Trophoblast cell (in vitro differentiated cells and primary cell): Measurements from ENCODE around the gene GGA3.

ENCODE experiments used
- DNase-seq, 2 donors: peaks; one replicate each; pipeline ENCODE4 v3.0.0-alpha.2; 2016
- H2AFZ ChIP-seq: 2 replicates; pipeline ENCODE4 v1.6.1; 2013; ENCODE audit warnings: low read length, moderate library complexity, mild to moderate bottlenecking; ENCODE audit not compliant: insufficient read depth, poor library complexity
- H2AK5ac ChIP-seq: 2 replicates; pipeline ENCODE4 v1.6.1; 2013; ENCODE audit warnings: mild to moderate bottlenecking, low read length
- H2BK120ac ChIP-seq: 2 replicates; pipeline ENCODE4 v1.6.1; 2013; ENCODE audit warnings: low read length, mild to moderate bottlenecking, moderate library complexity; ENCODE audit not compliant: insufficient read depth, poor library complexity
- H2BK12ac ChIP-seq: 2 replicates; pipeline ENCODE4 v1.6.1; 2013; ENCODE audit warnings: mild to moderate bottlenecking, low read length, moderate library complexity
- H2BK5ac ChIP-seq: 2 replicates; pipeline ENCODE4 v1.6.1; 2013; ENCODE audit warnings: low read length, low read depth, moderate library complexity, mild to moderate bottlenecking; ENCODE audit not compliant: poor library complexity
- H3K14ac ChIP-seq: 2 replicates; pipeline ENCODE4 v1.6.1; 2013; ENCODE audit warnings: mild to moderate bottlenecking, low read length
- H3K18ac ChIP-seq: 2 replicates; pipeline ENCODE4 v1.6.1; 2013; ENCODE audit warnings: mild to moderate bottlenecking, low read length
- H3K23ac ChIP-seq: 2 replicates; pipeline ENCODE4 v1.6.1; 2013; ENCODE audit warnings: low read length
- H3K27ac ChIP-seq: 2 replicates; pipeline ENCODE4 v1.5.1; 2013; ENCODE audit warnings: low read depth, mild to moderate bottlenecking, inconsistent platforms, low read length, moderate library complexity
- H3K27me3 ChIP-seq: 2 replicates; pipeline ENCODE4 v1.6.1; 2013; ENCODE audit warnings: inconsistent platforms, mild to moderate bottlenecking, low read length, moderate library complexity; ENCODE audit not compliant: insufficient read depth
- H3K36me3 ChIP-seq, 2 experiments: 1 replicate in 1 of 2; 2 replicates in 1 of 2; pipeline ENCODE4 v1.6.1; 2013; ENCODE audit warnings: low read length in 2 of 2, mild to moderate bottlenecking in 2 of 2, moderate library complexity in 1 of 2; ENCODE audit not compliant: insufficient read depth in 2 of 2, control insufficient read depth in 1 of 2
- H3K4ac ChIP-seq: 2 replicates; pipeline ENCODE4 v1.6.1; 2013; ENCODE audit warnings: low read depth, mild to moderate bottlenecking, low read length, moderate library complexity
- H3K4me1 ChIP-seq, 2 experiments: 1 replicate in 1 of 2; 2 replicates in 1 of 2; pipeline ENCODE4 v1.6.1; 2013; ENCODE audit warnings: low read length in 2 of 2, mild to moderate bottlenecking in 2 of 2, moderate library complexity in 1 of 2; ENCODE audit not compliant: insufficient read depth in 2 of 2, control insufficient read depth in 1 of 2
- H3K4me2 ChIP-seq: 2 replicates; pipeline ENCODE4 v1.6.1; 2013; ENCODE audit warnings: inconsistent platforms, mild to moderate bottlenecking, low read length, moderate library complexity
- H3K4me3 ChIP-seq: 2 replicates; pipeline ENCODE4 v1.5.1; 2013; ENCODE audit warnings: mild to moderate bottlenecking, low read depth, low read length, inconsistent platforms
- H3K79me1 ChIP-seq: one replicate; pipeline ENCODE4 v1.6.1; 2013; ENCODE audit warnings: low read length
- H3K79me2 ChIP-seq: 2 replicates; pipeline ENCODE4 v1.6.1; 2013; ENCODE audit warnings: low read length, mild to moderate bottlenecking; ENCODE audit not compliant: control insufficient read depth, insufficient read depth, poor library complexity
- H3K9ac ChIP-seq: 2 replicates; pipeline ENCODE4 v1.6.1; 2013; ENCODE audit warnings: mild to moderate bottlenecking, low read length
- H3K9me3 ChIP-seq: 2 replicates; pipeline ENCODE4 v1.6.1; 2013; ENCODE audit warnings: low read depth, mild to moderate bottlenecking, control low read depth, inconsistent platforms, low read length; ENCODE audit not compliant: insufficient read depth
- H4K12ac ChIP-seq: 2 replicates; pipeline ENCODE4 v1.6.1; 2013; ENCODE audit warnings: low read depth, mild to moderate bottlenecking, low read length, moderate library complexity
- H4K8ac ChIP-seq: 2 replicates; pipeline ENCODE4 v1.6.1; 2013; ENCODE audit warnings: low read depth, mild to moderate bottlenecking, low read length, moderate library complexity
- H4K91ac ChIP-seq: one replicate; pipeline ENCODE4 v1.6.1; 2013; ENCODE audit warnings: low read depth, mild to moderate bottlenecking, low read length, moderate library complexity
- WGBS: extraction: QIAGEN DNeasy Blood & Tissue Kit; methylation state at CpG from one replicate; pipeline ENCODE4 v1.1.7; 2013; ENCODE audit warnings: missing lambda C conversion rate; ENCODE audit not compliant: insufficient read length, insufficient coverage; ENCODE audit errors: extremely low coverage; 5-methylcytosine and 5-hydroxymethylcytosine counted together

The GGA3 gene

DNA sequence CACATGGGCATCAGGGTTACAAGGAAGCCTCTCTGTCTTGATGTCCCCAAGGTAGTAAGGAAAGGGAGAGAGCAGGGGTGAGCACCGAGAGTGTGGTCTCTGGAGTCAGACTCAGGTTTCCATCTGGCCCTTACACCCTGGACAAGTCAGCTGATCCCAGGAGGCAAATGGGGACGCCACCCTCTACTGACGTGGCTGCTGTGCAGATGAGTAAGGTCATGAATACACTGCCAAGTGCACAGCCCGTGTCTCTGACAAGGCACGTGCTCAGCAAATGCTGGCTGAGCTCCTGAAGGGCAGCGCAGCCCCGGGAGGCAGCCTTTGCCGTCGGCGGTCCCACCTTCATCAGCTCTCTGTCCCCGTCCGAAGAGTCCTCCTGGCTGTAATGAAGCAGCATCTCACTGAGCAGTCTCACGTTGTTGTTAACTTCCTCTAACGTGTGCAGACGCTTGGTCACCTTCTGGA lies 19.4 kb downstream of the GGA3 start:
- Histone ChIP-seq H2AK5ac (no peak overlapping the region), H3K18ac (no peak overlapping the region), H4K91ac (no peak overlapping the region), H3K14ac (no peak overlapping the region), H4K8ac (no peak overlapping the region), H3K4ac (no peak overlapping the region), H2BK5ac (no peak overlapping the region), H2AFZ (no peak overlapping the region), H3K27me3 (no peaks in the 10 kb centered on the region), H3K9ac (no peak overlapping the region), H2BK12ac (no peak overlapping the region), H3K9me3 (peaks cover 1% of the 10 kb centered on the region), H3K79me2 (no peaks in the 10 kb centered on the region), H2BK120ac (no peak overlapping the region), H3K4me1 (peaks cover 5 to 6% of the 10 kb centered on the region in 2 experiments), H3K36me3 (peaks cover 85 to 94% of the 10 kb centered on the region in 2 experiments), H3K79me1 (no peaks in the 10 kb centered on the region), H3K27ac (no peak overlapping the region), H3K4me2 (no peak overlapping the region), H3K4me3 (no peak overlapping the region), H3K23ac (no peak overlapping the region), H4K12ac (no peak overlapping the region)
- DNase-seq: peak in 1 of 2 donors; percentile 26
- no CpG with 5 or more reads among the region's 15 CpGs for WGBS

GRCh38 chr17:75241502-75241901 lies 19.9 kb downstream of the GGA3 start:
- Histone ChIP-seq H3K14ac (no peak overlapping the region), H2BK120ac (no peak overlapping the region), H3K9me3 (peaks cover 1% of the 10 kb centered on the region), H4K91ac (no peak overlapping the region), H3K4me3 (no peak overlapping the region), H3K27me3 (no peaks in the 10 kb centered on the region), H3K9ac (no peak overlapping the region), H3K27ac (no peak overlapping the region), H3K18ac (no peak overlapping the region), H2BK12ac (no peak overlapping the region), H3K4ac (no peak overlapping the region), H3K36me3 (peaks cover 88 to 98% of the 10 kb centered on the region in 2 experiments), H2AK5ac (no peak overlapping the region), H2AFZ (no peak overlapping the region), H3K79me1 (no peaks in the 10 kb centered on the region), H3K4me1 (peaks cover 4 to 5% of the 10 kb centered on the region in 2 experiments), H4K8ac (no peak overlapping the region), H3K23ac (no peak overlapping the region), H2BK5ac (no peak overlapping the region), H3K79me2 (no peaks in the 10 kb centered on the region), H4K12ac (no peak overlapping the region), H3K4me2 (no peak overlapping the region)
- no CpG with 5 or more reads among the region's 9 CpGs for WGBS
- DNase-seq: no peak

DNA sequence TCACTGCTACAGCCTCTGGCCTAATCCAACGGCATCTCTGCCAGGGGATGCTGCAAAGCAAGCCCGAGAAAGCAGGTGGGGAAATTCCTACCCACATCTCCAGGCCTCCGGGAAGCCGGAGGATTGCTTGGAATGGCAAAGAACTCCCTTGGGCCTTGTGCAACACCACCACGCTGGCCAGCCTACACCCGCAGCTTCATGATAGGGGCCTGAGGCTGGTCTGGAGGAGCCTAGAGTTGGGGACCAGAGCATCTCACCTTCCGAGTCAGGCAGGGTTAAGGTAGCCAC lies 20.3 kb downstream of the GGA3 start:
- H4K8ac ChIP-seq: no peak overlapping the region
- H3K36me3 ChIP-seq: peaks cover 84 to 98% of the 10 kb centered on the region in 2 experiments
- no peak overlapping the region for H3K18ac ChIP-seq
- H3K79me1 ChIP-seq: no peaks in the 10 kb centered on the region
- no peak overlapping the region for H4K91ac ChIP-seq
- no peak overlapping the region for H3K4ac ChIP-seq
- H3K79me2 ChIP-seq: no peaks in the 10 kb centered on the region
- H2AK5ac ChIP-seq: no peak overlapping the region
- H3K27ac ChIP-seq: no peak overlapping the region
- peaks cover under 1% of the 10 kb centered on the region in 2 experiments for H3K4me1 ChIP-seq
- peaks cover 1% of the 10 kb centered on the region for H3K9me3 ChIP-seq
- no peak overlapping the region for H2BK5ac ChIP-seq
- no peak overlapping the region for H3K4me3 ChIP-seq
- no peaks in the 10 kb centered on the region for H3K27me3 ChIP-seq
- no peak overlapping the region for H2BK12ac ChIP-seq
- H2AFZ ChIP-seq: no peak overlapping the region
- no peak overlapping the region for H3K4me2 ChIP-seq
- no peak overlapping the region for H3K14ac ChIP-seq
- WGBS: no CpG with 5 or more reads among the region's 7 CpGs
- no peak overlapping the region for H3K9ac ChIP-seq
- H3K23ac ChIP-seq: no peak overlapping the region
- no peak overlapping the region for H2BK120ac ChIP-seq
- peak; percentile 96 for DNase-seq
- no peak overlapping the region for H4K12ac ChIP-seq

DNA sequence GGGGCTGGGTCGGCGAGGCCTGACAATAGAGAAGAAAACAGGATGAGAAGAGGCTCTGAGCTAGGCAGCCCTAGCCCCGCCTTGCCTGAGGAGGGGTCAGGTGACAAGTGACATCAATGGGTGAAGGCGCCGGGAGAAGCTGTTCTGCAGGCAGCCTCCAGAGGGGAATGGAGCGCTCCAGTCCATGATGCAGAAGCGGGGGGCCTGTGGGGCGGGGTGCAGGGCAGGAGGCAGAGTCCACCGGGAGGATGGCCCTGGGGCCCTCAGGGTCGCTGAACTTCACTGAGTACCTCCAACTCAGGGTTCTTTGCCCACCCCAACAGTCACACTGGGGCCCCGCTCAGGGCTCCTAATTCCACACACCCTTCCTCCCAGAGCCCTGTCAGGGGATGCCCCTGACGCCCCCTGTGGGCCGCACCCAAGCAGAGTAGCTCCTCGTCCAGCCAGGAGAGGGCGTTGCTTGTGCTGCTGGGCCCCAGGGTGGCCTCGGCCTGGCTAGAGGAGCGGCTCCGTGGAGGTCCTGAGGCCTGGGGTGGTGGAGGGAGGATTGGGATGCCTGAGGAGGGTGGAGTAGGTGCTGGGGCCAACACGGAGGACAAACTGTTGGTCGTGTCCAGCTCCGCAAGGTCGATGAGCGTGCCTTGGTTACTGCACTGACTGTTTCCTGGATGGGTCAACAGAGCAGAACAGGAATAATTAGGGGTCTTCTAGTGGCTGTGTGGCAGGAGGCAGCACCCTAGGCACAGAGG lies 20.8 kb downstream of the GGA3 start:
- H4K12ac ChIP-seq: no peak overlapping the region
- H3K79me1 ChIP-seq: no peaks in the 10 kb centered on the region
- no peak overlapping the region for H4K8ac ChIP-seq
- H3K23ac ChIP-seq: no peak overlapping the region
- no peak overlapping the region for H2AFZ ChIP-seq
- peaks cover 83 to 97% of the 10 kb centered on the region in 2 experiments for H3K36me3 ChIP-seq
- no peak overlapping the region for H3K9ac ChIP-seq
- no peaks in the 10 kb centered on the region for H3K4me1 ChIP-seq
- no CpG with 5 or more reads among the region's 23 CpGs for WGBS
- H3K4me3 ChIP-seq: no peak overlapping the region
- no peak overlapping the region for H3K27ac ChIP-seq
- no peak overlapping the region for H2AK5ac ChIP-seq
- H2BK12ac ChIP-seq: no peak overlapping the region
- no peak overlapping the region for H3K4ac ChIP-seq
- no peaks in the 10 kb centered on the region for H3K27me3 ChIP-seq
- no peak overlapping the region for H3K14ac ChIP-seq
- no peak overlapping the region for H3K4me2 ChIP-seq
- H3K18ac ChIP-seq: no peak overlapping the region
- peak; percentile 84 to 88 for DNase-seq
- H3K79me2 ChIP-seq: no peaks in the 10 kb centered on the region
- peaks cover 1% of the 10 kb centered on the region for H3K9me3 ChIP-seq
- H2BK5ac ChIP-seq: no peak overlapping the region
- no peak overlapping the region for H4K91ac ChIP-seq
- no peak overlapping the region for H2BK120ac ChIP-seq
